Testis (tissue), 2 donors: Measurements from ENCODE around the gene PPP1R14D.

Source experiments
- CTCF ChIP-seq, 3 experiments: fragments of 450-650 bp in 2 of 3; fragments of 200-600 bp in 1 of 3; sonication (generic) in 1 of 3; IDR thresholded peaks; one replicate each; pipeline ENCODE4 v1.5.1; 2016 to 2019; ENCODE audit warnings: antibody characterized with exemption in 3 of 3, mild to moderate bottlenecking in 2 of 3, moderate library complexity in 1 of 3
- POLR2A ChIP-seq: fragments of 450-650 bp; IDR thresholded peaks from one replicate; pipeline ENCODE4 v1.6.1; 2017; ENCODE audit warnings: antibody characterized with exemption, mild to moderate bottlenecking, moderate library complexity

- no peak for TF ChIP-seq CTCF (IDR thresholded peaks at IDR 0.05)
- no peak for TF ChIP-seq POLR2A
Observed at GRCh38 chr15:40829115-40829514, 607 bp upstream of the PPP1R14D start.
